ENCODE data around the gene GIT2. TPM values are rescaled to one million over a fixed set of nuclear protein-coding genes. Genes with fewer than 3 reads are reported as not detected.

GIT2 gene
- total RNA-seq, 1 donor from 2014 or later, result 89.1 TPM

DNA sequence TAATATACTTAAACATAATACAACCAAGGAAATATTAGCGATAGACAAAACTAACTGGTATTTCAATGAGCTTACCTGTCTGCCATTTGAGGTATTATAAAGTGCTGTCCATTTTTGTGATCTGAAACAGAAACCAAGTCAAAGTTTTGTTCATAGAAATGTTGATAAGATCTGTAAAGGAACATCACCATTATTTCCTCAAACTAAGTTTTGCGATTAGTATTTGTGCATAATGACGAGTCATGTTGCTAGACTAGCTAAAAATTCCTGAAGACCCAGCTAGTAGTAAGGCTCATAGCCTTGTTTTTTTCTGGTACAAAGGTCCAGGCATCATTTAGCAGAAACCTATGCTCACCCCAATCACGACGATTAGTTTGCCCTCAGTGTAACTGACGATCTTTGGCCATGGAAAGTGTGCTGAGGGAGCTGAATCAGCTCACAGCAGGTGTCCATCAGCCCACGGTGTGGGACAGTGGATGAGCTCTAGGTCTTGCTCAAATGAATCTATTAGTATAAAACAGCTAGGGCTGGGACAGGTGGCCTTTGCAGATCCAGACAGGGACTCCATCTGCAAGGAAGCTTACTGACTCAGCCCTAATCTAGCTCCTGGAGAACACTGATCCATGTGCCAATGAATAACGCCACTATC, 28.7 kb downstream of the GIT2 start:
- TF ChIP-seq, protein P1, sequence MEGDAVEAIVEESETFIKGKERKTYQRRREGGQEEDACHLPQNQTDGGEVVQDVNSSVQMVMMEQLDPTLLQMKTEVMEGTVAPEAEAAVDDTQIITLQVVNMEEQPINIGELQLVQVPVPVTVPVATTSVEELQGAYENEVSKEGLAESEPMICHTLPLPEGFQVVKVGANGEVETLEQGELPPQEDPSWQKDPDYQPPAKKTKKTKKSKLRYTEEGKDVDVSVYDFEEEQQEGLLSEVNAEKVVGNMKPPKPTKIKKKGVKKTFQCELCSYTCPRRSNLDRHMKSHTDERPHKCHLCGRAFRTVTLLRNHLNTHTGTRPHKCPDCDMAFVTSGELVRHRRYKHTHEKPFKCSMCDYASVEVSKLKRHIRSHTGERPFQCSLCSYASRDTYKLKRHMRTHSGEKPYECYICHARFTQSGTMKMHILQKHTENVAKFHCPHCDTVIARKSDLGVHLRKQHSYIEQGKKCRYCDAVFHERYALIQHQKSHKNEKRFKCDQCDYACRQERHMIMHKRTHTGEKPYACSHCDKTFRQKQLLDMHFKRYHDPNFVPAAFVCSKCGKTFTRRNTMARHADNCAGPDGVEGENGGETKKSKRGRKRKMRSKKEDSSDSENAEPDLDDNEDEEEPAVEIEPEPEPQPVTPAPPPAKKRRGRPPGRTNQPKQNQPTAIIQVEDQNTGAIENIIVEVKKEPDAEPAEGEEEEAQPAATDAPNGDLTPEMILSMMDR (IDR thresholded peaks at IDR 0.05; ENCODE audit: unreplicated experiment), result no peak
- no peaks in the 10 kb centered on the region for H3K27me3 Mint-ChIP-seq (ENCODE audit: unreplicated experiment)
- H3K4me1 Mint-ChIP-seq (ENCODE audit: unreplicated experiment), result no peaks in the 10 kb centered on the region
- H3K27ac Mint-ChIP-seq (ENCODE audit: unreplicated experiment), result no peak overlapping the region
- no peaks in the 10 kb centered on the region for H3K9me3 Mint-ChIP-seq (ENCODE audit: unreplicated experiment)
- peaks cover 27% of the 10 kb centered on the region for H3K36me3 Mint-ChIP-seq (ENCODE audit: low read depth, unreplicated experiment)
- DNase-seq (ENCODE audit: low spot score), result no peak
- H3K4me3 Mint-ChIP-seq (ENCODE audit: unreplicated experiment), result no peak overlapping the region

GRCh38 chr12:109966546-109966945, 29.6 kb downstream of the GIT2 start:
- Mint-ChIP-seq H3K27ac (ENCODE audit: unreplicated experiment) (no peak overlapping the region), H3K4me3 (ENCODE audit: unreplicated experiment) (no peak overlapping the region), H3K4me1 (ENCODE audit: unreplicated experiment) (no peaks in the 10 kb centered on the region), H3K9me3 (ENCODE audit: unreplicated experiment) (no peaks in the 10 kb centered on the region), H3K36me3 (ENCODE audit: low read depth, unreplicated experiment) (peaks cover 25% of the 10 kb centered on the region), H3K27me3 (ENCODE audit: unreplicated experiment) (no peaks in the 10 kb centered on the region)
- no peak for DNase-seq (ENCODE audit: low spot score)
- TF ChIP-seq, protein P1 (IDR thresholded peaks at IDR 0.05; ENCODE audit: unreplicated experiment), result no peak

DNA sequence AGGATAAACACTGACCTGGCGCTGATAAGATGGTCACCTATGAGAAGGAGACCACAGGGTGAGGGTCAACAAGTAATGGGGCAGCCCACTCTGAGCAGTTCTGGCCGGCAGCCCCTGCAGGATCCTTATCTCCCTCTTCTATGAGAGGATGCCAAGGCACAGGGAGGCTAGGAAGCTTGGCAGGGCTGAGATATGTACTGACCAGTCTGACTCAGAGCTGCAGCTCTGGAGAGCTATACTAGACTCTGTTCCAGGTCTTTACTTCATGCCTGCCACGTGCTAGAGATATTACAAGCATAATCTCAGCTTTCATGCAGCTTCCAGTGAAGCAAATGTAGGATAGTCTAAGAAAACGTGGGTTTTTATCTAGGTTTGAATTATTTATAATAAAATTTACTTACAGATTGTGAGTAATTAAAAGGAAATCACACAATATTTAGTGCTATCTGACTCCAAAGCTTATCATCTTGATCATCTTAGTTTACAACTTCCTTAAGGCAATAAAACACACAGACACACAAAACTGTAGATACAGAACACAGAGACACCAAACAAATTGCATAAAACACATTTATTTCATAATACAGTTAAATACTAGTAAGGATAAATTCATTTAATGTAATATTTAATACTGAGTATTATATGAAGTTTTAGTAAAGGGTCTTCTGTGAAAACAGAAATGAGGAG, 32.3 kb downstream of the GIT2 start:
- peak overlapping the region; percentile 28 for H3K4me3 Mint-ChIP-seq (ENCODE audit: unreplicated experiment)
- peaks cover 32% of the 10 kb centered on the region for H3K36me3 Mint-ChIP-seq (ENCODE audit: low read depth, unreplicated experiment)
- no peaks in the 10 kb centered on the region for H3K4me1 Mint-ChIP-seq (ENCODE audit: unreplicated experiment)
- no peaks in the 10 kb centered on the region for H3K27me3 Mint-ChIP-seq (ENCODE audit: unreplicated experiment)
- H3K9me3 Mint-ChIP-seq (ENCODE audit: unreplicated experiment), result no peaks in the 10 kb centered on the region
- no peak overlapping the region for H3K27ac Mint-ChIP-seq (ENCODE audit: unreplicated experiment)
- DNase-seq (ENCODE audit: low spot score), result no peak
- TF ChIP-seq, protein P1 (IDR thresholded peaks at IDR 0.05; ENCODE audit: unreplicated experiment), result no peak

DNA sequence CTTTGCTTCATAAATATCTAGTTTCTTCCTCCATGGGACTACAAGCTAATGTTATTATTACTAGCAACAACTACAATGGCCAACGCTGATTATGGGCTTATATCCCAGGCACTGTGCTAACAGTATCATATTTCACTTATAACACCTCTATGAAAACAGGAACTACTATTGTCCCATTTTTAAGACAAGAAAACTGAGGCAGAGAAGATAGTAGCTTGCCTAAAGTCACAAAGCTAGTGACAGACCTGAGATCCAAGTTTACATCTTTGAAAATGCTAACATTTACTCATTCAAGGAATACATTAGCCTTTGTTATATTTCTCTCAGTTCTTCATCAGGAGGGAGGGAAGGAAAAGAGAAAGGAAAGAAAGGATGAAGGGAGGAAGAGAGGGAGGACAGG, 32.8 kb downstream of the GIT2 start:
- Mint-ChIP-seq H3K4me3 (ENCODE audit: unreplicated experiment) (no peak overlapping the region), H3K27me3 (ENCODE audit: unreplicated experiment) (no peaks in the 10 kb centered on the region), H3K9me3 (ENCODE audit: unreplicated experiment) (no peaks in the 10 kb centered on the region), H3K4me1 (ENCODE audit: unreplicated experiment) (no peaks in the 10 kb centered on the region), H3K36me3 (ENCODE audit: low read depth, unreplicated experiment) (peaks cover 37% of the 10 kb centered on the region), H3K27ac (ENCODE audit: unreplicated experiment) (no peak overlapping the region)
- TF ChIP-seq, protein P1 (IDR thresholded peaks at IDR 0.05; ENCODE audit: unreplicated experiment), result no peak
- no peak for DNase-seq (ENCODE audit: low spot score)

DNA sequence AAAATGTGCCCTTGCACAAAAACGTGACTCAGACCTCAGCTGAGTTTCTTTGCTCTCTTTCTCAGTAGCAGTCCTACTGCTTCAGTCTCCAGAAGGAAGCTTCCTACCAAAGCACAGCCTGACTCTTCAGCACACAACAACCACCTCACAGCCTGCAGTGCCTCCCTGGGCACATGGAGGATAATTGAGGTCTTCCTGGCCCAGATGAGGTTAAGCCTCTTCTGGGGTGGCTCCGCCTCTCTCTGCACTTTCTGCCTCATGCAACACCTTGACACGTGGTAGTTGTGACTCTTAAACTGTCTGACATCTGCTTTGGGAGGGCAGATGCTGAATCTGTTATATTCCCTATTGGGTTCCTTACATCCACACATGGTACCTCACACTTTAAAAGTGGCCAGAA, 33.8 kb downstream of the GIT2 start:
- Mint-ChIP-seq H3K27ac (ENCODE audit: unreplicated experiment) (no peak overlapping the region), H3K27me3 (ENCODE audit: unreplicated experiment) (no peaks in the 10 kb centered on the region)

More for the DNA sequence above, 33.8 kb downstream of the GIT2 start:
- Mint-ChIP-seq H3K36me3 (ENCODE audit: low read depth, unreplicated experiment) (peaks cover 38% of the 10 kb centered on the region), H3K4me1 (ENCODE audit: unreplicated experiment) (no peaks in the 10 kb centered on the region), H3K9me3 (ENCODE audit: unreplicated experiment) (no peaks in the 10 kb centered on the region), H3K4me3 (ENCODE audit: unreplicated experiment) (no peak overlapping the region)
- no peak for DNase-seq (ENCODE audit: low spot score)
- TF ChIP-seq, protein P1 (IDR thresholded peaks at IDR 0.05; ENCODE audit: unreplicated experiment), result no peak
